HG03060 (cell line): ENCODE results near the gene SLC25A1.
"Not testable (repeated sequence)": the region's sequence is repeated elsewhere in the genome, so short reads cannot be mapped to it uniquely, and the experiment has no call there.

Source experiments
- ATAC-seq: cut with Tn5 transposase; IDR thresholded peaks from one replicate; pipeline ENCODE4 v1.9.1; 2021; ENCODE audit warnings: low read depth, moderate number of reproducible peaks; ENCODE audit not compliant: unreplicated experiment

SLC25A1 gene

DNA sequence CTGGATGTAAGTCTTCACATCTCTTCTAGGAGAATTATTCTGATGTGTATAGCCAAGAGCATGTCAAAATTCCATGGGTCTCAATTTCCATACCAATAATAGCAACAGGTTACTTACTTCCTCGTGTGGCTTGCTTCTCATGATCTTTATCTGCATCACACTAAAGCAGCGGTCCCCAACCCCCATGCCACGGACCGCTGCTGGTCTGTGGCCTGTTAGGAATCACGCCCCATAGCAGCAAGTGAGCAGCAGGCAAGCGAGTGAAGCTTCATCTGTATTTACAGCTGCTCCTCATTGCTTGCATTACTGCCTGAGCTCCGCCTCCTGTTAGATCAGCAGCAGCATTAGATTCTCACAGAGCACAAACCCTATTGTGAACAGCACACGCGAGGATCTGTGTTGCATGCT is 28.9 kb upstream of the SLC25A1 start:
- ATAC-seq = no peak

DNA sequence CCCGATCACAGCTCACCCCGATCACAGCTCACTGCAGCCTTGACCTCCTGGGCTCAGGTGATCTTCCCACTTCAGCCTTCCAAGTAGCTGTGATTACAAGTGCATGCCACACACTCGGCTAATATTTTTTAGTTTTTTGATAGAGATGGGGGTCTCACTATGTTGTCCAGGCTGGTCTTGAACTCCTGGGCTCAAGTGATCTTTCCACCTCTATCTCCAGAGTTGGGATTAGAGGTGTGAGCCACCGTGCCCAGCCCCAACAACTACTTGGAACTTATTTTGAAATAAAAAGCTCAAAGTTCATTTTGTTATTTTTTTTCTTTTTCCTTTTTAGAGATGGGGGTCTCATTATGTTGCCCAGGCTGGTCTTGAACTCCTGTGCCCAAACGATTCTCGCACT is 27.8 kb upstream of the SLC25A1 start:
- no peak for ATAC-seq

DNA sequence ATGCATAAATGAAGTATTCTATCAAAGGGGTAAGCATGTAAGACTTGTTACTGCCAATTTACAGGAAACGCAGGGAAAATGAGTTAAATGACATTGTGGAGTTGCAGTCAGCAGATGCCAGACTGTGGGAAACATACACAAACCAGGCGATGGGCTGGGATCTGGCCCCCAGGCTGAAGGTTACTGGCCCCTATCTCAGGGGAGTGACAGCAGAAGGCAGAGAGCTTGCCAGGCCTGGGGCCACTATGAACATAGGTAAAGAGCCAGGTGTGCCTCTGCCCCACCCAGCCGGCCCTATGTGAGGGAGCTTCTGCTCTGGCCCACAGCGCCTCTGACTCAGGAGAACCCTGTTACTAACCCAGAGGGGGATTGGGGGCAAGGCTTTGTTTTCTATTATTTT is 26.1 kb upstream of the SLC25A1 start:
- no peak for ATAC-seq

GRCh38 chr22:19203834-19204233 is 25.3 kb upstream of the SLC25A1 start:
- no peak for ATAC-seq

- not testable (repeated sequence) for ATAC-seq
These were observed 24.3 kb upstream of the SLC25A1 start for GRCh38 chr22:19202799-19203186.

GRCh38 chr22:19201869-19202798 is 23.6 kb upstream of the SLC25A1 start:
- ATAC-seq = no peak

- no peak for ATAC-seq
These were observed 22.8 kb upstream of the SLC25A1 start for GRCh38 chr22:19201130-19201868.

- no peak for ATAC-seq
These were observed 20.9 kb upstream of the SLC25A1 start for GRCh38 chr22:19199479-19199878.

DNA sequence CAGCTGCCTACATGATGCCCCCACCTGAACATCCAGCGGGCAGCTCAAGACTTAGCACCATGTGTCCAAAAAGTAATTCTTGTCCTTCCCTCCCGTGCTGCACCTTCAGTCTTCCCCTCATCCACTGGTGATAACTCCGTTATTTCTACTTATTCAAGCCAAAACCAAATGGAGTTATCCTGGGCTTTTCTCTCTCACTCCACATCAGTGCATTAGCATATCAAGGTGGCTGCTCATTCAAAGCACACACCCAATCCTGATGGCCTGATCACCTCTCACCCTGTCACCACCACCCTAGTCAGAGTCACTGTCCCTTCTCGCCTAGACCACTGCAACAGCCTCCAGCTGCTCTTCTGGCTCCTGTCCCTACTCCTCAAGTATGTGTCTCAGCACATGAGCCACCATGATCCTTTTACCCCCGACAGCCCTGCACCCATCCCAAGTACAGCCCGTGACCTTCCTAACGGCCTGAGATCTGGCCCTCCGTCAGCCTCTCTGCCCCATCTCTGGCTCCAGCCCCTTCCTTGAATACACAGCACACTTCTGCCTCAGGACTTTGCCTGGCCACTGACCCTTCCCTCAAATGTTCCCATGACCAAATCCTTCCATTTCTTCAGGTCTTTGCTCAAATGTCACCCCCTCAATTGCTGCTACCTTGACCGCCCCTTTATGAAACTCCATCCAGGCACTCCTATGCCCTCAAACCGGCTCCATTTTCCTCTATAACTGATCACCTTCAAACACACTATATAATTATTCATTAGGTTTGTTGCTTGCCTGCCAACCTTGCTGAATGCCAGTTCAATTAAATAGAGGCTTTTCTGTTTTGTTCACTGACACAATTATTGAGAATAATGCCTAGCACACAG is 19.7 kb upstream of the SLC25A1 start:
- ATAC-seq = no peak

DNA sequence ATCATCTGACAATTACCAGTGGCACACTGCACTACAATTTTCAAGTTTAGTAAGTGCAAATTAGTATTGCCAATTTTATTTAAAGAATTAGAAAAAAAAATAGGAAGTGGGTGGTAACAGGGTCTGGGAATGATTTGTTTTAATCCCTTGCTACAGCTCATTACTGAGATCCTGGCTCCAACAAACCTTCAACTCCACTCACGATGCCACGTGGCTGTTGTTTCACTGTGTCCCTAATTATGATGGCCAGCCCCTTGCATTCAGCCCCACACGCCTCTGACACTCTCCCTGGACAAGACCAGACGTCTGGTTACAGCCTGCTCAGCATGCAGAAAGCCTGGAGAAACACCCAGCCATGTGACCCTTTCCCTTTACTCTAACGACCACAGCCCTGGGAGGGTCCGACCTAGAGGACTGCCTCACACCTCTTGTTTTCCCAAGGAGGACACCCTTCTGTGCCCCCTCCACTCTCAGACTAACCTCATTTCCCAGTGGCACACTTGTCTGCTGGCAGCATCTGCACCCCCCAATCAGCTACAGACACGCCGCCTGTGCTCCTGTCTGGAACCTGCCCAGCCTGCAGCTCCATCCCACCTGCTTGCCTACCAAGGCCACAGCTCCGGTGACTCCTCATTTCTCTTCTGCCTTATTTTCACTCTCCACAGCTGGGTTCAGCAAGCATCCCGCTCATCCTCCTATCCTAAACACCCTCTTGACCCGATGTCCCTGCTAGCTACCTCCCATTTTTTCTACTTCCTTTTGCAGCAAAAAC is 18.5 kb upstream of the SLC25A1 start:
- ATAC-seq = no peak

DNA sequence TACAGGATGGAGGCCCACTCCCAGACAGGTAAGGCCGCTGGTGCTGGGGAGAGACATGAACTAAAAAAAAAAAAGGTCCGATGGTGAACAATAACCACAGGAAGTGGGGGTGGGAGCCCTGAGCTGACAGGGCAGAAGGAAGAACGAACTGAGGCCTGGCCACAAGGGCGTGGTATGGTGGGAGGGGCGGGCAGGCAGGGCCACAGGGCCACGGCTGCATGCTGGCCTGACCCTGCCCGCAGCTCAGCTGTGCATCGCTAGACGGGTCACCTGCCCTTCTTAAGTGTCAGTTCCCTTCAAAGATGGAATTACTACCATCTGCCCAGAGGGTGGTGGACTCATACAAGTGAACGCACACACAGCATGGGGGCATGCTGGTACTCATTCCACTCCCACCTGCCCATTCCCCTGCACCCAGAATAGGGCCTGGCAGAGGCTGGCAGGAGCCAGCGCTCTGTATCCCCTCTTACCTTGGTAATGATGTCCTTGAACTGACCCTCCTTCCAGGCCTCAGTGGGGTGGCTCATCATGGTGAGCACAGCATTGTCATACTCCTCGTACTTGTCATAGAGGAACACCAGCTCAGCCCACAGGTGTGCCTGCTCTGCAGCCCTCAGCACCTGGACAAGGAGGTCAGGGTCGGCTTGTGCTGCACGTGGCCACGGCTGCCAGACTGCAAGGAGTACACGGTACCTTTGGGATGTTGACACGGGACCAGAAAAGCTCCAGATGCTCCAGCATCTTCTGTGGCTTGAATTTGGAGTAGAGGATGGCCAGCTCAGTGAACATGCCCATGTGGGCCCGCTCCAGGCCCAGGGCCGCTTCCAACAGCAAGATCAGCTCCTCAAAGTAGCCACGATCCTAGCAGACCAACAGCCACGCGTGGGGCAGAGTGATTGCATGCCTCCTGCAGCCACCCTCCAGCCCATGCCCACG is 17.5 kb upstream of the SLC25A1 start:
- ATAC-seq = no peak

DNA sequence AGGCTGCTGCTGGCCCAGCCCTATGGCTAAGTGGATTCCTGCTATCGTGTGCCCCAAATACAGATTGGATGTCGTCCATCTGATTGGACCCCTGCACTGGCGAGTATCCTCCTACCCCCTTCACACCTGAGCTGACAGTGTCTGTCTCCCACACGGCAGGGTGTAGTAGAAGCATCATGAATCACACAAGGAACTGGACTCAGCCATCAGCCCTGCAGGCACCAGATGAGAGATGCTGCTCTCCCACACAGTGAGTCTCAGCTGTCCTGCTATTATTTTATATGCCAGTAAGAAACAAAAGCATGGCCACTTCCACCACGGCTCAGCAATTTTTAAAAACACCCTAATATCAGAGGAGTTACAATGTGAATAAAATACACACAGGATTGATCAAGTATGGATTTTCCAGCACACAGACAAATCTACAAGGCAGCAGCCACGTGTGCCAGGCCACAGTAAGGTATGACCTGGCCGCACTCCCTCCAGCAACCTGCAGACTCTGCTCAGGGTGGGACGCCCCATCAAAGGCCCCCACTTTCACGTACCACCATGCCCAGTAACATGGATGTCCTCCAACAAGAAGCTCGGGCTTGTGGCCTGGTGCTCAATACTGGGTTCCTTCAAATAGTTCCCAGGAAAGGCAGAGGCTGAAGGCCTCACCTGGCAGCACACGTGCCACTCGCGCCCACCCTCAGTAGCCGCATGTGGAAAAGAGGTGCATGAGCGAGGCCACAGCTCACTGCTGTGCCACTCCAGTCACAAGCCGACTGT is 16.4 kb upstream of the SLC25A1 start:
- no peak for ATAC-seq

DNA sequence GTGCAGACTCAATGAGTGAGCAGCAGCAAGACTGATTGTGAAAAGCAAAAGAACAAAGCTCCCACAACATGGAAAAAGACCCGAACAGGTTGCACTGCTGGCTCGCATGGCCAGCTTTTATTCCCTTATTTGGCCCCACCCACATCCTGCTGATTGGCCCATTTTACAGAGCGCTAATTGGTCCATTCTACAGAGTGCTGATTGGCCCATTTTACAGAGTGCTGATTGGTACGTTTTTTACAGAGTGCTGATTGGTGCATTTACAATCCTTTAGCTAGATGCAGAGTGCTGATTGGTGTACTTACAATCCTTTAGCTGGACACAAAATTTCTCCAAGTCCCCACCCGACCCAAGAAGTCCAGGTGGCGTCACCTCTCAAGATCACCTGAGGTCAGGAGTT is 15.3 kb upstream of the SLC25A1 start:
- no peak for ATAC-seq

- no peak for ATAC-seq
These were observed 9.4 kb upstream of the SLC25A1 start for GRCh38 chr22:19187716-19188563.

DNA sequence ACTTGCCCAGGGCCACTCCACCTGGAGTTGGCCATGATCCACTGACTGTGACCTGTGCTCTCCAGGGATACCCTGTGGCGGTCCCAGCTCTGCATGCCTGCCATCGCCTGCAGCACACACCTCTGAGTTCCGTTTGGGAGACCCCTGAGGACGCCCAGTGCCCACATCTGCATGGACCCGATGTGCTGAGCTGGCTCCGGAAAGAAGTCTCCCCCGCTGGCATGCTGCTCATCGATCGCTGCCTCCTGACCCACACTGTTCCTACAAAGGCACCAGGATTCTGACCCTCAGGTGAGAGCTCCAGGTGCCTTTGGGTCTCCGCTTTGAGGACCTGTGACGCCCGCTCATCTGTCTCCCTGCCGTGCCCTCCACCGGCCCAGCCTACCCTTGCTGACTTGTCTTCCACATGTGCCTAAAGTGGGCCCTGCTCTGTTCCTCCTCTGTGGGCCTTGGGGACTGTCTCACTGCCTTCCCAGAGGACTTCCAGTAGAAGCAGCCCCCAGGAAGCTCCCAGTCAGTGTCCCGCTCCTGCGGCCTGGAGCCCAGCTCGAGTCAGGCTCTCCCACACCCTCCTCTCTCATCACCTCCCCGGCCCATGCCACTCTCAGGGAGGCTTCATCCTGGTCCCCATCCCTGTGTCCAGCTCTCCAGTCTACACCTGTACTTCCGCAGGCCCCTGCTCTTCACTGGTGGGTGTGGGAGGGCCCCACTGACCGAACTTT is 5.9 kb upstream of the SLC25A1 start:
- ATAC-seq = no peak

DNA sequence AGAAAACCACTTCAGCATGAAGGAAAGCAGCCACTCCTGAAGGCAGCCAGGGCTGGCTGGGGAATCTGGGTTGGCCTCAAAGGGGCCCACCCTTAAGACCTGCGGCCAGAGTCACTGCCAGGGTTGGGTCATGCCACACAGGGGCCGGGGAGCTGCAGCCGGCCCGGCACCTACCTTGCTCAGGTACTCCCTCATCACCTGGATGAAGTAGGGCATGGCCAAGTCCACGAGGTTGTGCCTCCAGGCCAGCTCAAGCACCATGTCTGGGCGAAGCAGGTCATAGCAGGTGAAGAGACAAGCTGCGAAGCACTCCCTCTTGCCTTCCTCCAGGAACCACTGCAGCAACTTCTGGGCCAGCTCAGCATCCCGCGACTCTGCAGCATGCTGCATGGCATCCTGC is 4.7 kb upstream of the SLC25A1 start:
- no peak for ATAC-seq
